ENCODE data around the gene SOSTDC1.
A peak's percentile ranks its signal among the peaks of the same experiment; 100 is the strongest.
"Not testable (repeated sequence)": the region's sequence is repeated elsewhere in the genome, so short reads cannot be mapped to it uniquely, and the experiment has no call there.

SOSTDC1 gene

GRCh38 chr7:16463520-16463919 lies 2.0 kb downstream of the SOSTDC1 start:
- no peak for DNase-seq (ENCODE audit: low read depth in 1 of 2, low spot score in 1 of 2)

GRCh38 chr7:16462431-16462889 lies 3.1 kb downstream of the SOSTDC1 start:
- DNase-seq (ENCODE audit: low read depth in 1 of 2, low spot score in 1 of 2) = no peak

- no peak for DNase-seq (ENCODE audit: low read depth in 1 of 2, low spot score in 1 of 2)
Measured at GRCh38 chr7:16460789-16461493, 4.6 kb downstream of the SOSTDC1 start.

- not testable (repeated sequence) for DNase-seq (ENCODE audit: low read depth in 1 of 2, low spot score in 1 of 2)
Measured at GRCh38 chr7:16456303-16456702, 9.2 kb downstream of the SOSTDC1 start.

DNA sequence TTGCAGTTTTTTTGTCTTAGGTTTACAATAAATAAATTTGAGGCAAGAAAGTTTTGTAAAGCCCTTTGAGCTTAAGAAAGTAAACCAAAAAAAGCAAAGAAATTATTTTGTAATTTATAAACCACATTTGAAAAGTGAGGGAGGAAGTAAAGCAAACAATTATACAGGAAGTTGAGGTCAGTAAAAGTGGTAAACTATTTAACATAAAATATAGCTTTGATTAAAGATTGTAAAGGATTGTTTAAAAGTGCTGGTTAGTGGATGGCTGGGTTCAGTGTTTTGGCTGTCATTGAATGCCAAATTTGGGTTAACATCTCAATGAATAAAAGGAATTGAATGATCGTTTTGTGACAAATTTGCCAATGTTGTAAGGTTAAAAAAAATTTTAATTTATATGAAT lies 9.9 kb downstream of the SOSTDC1 start:
- no peak for DNase-seq (ENCODE audit: low read depth in 1 of 2, low spot score in 1 of 2)

DNA sequence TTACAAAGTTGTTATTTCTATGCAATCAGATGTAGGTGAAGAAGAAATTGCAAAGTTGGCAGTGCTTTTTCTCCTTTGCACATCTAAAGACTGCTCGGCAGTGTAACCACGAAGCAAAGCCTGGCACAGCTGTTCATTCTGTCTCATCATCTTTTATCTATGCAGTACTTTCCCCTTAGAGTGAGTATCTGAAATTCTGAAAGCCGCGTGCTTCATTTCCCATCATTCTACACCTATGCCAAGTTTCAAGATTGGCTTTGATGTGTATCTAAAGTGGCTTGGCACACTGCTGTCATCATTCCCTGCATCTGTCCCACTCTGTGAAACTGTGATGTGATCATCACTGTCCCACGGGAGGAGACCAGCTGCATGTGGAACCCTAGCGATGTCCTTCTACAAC lies 15.2 kb downstream of the SOSTDC1 start:
- no peak for DNase-seq (ENCODE audit: low read depth in 1 of 2, low spot score in 1 of 2)

- no peak for DNase-seq (ENCODE audit: low read depth in 1 of 2, low spot score in 1 of 2)
Measured at GRCh38 chr7:16447876-16448275, 17.7 kb downstream of the SOSTDC1 start.

GRCh38 chr7:16446508-16446907 lies 19.0 kb downstream of the SOSTDC1 start:
- DNase-seq (ENCODE audit: low read depth in 1 of 2, low spot score in 1 of 2) = no peak

GRCh38 chr7:16443871-16444270 lies 21.7 kb downstream of the SOSTDC1 start:
- not testable (repeated sequence) for DNase-seq (ENCODE audit: low read depth in 1 of 2, low spot score in 1 of 2)

DNA sequence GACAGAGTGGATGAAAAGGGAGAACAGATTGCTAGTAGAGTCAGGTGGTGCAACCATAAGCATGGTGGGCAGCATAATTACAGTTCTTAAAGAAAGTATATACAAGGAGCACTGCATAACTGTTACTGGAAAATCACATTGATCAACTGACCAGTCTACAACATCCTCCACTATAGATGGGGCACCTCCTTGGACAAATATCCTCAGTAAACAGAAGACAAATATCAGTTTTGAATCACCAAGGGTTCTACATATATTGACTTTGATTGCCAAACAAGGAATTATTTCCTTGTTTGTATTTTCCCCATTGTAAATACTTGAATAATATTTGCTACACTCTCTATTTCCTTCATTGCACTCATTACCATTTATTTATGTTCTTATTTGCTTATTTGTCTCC lies 26.6 kb downstream of the SOSTDC1 start:
- DNase-seq (ENCODE audit: low read depth in 1 of 2, low spot score in 1 of 2) = no peak

DNA sequence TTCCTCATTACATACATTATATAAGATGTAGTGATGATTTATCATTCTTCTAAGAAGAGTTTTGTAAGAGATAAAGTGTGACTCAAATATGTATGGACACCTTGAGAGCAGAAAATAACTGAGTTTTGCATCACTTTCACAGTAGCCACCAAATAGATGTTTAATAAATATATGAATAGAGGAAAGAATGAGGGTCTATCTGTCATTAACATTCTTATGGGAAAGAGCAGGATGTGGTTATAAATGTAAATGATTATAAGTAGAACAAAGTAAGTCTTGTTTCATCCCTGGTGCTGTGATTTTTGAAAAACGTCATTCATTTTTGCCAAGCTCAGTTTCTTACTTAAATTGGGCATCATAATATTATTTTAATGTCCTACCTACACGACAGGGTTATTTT lies 29.2 kb downstream of the SOSTDC1 start:
- no peak for DNase-seq (ENCODE audit: low read depth in 1 of 2, low spot score in 1 of 2)

GRCh38 chr7:16433568-16434122 lies 31.9 kb downstream of the SOSTDC1 start:
- DNase-seq (ENCODE audit: low read depth in 1 of 2, low spot score in 1 of 2) = no peak

DNA sequence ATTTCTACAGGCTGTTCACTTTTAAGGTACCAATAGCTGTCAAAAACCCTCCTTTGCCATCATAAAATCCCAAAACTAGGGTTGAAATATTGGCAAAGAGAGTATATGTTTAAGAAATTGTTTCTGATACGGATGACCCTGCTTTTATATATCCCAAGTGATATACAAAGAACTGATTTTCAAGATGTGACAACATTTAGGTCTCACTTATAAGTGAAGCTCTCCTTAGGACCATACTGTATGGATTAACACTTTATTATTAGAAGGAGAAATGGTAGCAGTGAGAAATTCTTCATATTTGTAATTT lies 33.2 kb downstream of the SOSTDC1 start:
- DNase-seq (ENCODE audit: low read depth in 1 of 2, low spot score in 1 of 2) = no peak

GRCh38 chr7:16431646-16432424 lies 33.7 kb downstream of the SOSTDC1 start:
- no peak for DNase-seq (ENCODE audit: low read depth in 1 of 2, low spot score in 1 of 2)

- no peak for DNase-seq (ENCODE audit: low read depth in 1 of 2, low spot score in 1 of 2)
Measured at GRCh38 chr7:16430133-16430532, 35.4 kb downstream of the SOSTDC1 start.

- no peak for DNase-seq (ENCODE audit: low read depth in 1 of 2, low spot score in 1 of 2)
Measured at GRCh38 chr7:16428672-16429071, 36.9 kb downstream of the SOSTDC1 start.

- no peak for DNase-seq (ENCODE audit: low read depth in 1 of 2, low spot score in 1 of 2)
Measured at GRCh38 chr7:16428182-16428581, 37.4 kb downstream of the SOSTDC1 start.

GRCh38 chr7:16423761-16424160 lies 41.8 kb downstream of the SOSTDC1 start:
- DNase-seq (ENCODE audit: low read depth in 1 of 2, low spot score in 1 of 2) = no peak

- no peak for DNase-seq (ENCODE audit: low read depth in 1 of 2, low spot score in 1 of 2)
Measured at GRCh38 chr7:16422917-16423316, 42.6 kb downstream of the SOSTDC1 start.

DNA sequence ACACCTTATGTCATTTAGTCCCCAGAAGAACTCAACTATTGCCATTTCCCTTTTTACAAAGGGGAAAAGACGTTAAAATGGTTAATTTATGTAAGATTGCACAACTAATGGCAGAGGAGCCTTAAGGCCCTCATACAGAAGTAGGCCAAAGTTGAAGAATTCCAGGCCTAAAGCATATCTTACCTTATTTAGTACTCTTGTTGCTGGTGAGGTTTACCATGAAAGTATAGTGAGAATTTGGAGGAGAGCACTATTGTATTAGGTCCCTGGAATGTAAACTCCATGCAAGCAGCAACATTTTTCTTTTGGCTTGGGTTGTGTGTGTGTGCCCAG lies 43.5 kb downstream of the SOSTDC1 start:
- no peak for DNase-seq (ENCODE audit: low read depth in 1 of 2, low spot score in 1 of 2)

DNA sequence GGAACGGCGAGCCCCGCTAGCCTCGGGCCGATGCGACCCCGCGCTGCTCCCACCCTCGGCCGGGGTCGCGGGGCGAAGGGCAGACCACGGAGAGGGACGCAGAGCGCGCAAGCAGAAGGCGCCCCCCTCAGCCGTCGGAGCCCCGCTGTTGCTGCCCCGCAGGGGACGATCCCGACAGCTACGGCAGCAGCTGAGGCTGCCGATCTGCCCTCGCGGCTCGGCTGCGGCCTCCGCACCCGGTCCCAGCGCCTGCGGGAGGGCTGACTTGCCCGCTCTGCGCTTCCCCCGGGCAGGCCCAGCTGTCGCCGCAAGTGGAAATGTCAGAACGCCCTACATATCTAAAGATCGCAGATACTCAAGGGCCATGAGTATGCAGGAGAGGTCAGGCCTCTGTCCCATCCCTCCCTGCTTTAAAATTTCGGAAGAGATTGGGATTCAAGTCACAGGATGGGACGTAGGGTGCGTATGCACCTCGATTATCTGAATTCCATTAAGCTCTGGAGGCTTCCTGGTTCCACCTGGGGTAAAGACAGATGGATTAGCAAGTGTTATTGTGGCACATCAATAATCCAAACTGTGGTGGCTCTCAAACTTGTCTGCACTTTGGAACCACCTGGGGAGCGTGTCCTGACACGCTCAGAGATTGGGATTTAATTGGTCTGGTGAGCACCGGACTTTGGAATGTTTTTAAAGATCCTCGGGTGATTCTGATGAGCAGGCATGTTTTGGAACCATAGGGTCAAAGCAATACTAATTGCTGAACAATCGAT lies 44.0 kb downstream of the SOSTDC1 start, which contains the start of gene CRPPA:
TSS of gene CRPPA (minus strand) at position 206 of the 770 bp plus-strand sequence. CDS start 216 bp downstream, outside the sequence.
- peak; percentile 8 to 22 for DNase-seq (ENCODE audit: low read depth in 1 of 2, low spot score in 1 of 2)
